GM12878 (cell line): ENCODE data around the gene FLII. TPM values are rescaled to one million over a fixed set of nuclear protein-coding genes. Genes with fewer than 3 reads are reported as not detected.

Source experiments
- ATAC-seq: fragments of 200-7000 bp; cut with Tn5 transposase; 3 replicates; pipeline ENCODE4 v1.9.1; 2020; ENCODE audit warnings: mild to moderate bottlenecking, moderate library complexity
- BruUV-seq: library from RNA; stranded (reverse); fragments of 400-500 nt; replicated peaks from 2 replicates; lab custom pipeline; 2021; lab: Mats Ljungman, UMichigan
- CTCF ChIA-PET: fragments of 300-600 bp; sonication (Branson Sonifier 250); formaldehyde crosslinking; extraction: SDS; loops from one replicate; lab custom pipeline; 2021; ENCODE audit warnings: inconsistent platforms; lab: Yijun Ruan, JAX
- POLR2A ChIA-PET: fragments of 350-600 bp; formaldehyde crosslinking; extraction: SDS; loops from one replicate; lab custom pipeline; 2021; ENCODE audit warnings: inconsistent platforms; lab: Charles Lee
- RAD21 ChIA-PET: fragments of 300-600 bp; sonication (Branson Sonifier 250); formaldehyde crosslinking; loops from one replicate; lab custom pipeline; 2023; ENCODE audit warnings: antibody characterized with exemption; ENCODE audit not compliant: unreplicated experiment; lab: Charles Lee
- SMC1A ChIA-PET: fragments of 300-600 bp; sonication (Branson Sonifier 250); formaldehyde crosslinking; loops from one replicate; lab custom pipeline; 2023; ENCODE audit not compliant: unreplicated experiment, uncharacterized antibody; lab: Charles Lee
- DNase-seq: peaks from one replicate; pipeline ENCODE4 v3.0.0-alpha.2; 2011; ENCODE audit warnings: low read depth, low spot score
- FAIRE-seq: peaks from 3 replicates; lab custom pipeline; 2011; peaks lifted over from hg19 to GRCh38; lab: Jason Lieb, UNC
- H2AFZ ChIP-seq: 2 replicates; pipeline ENCODE4 v1.6.0; 2011; ENCODE audit warnings: low read depth, low read length, control low read depth; ENCODE audit not compliant: control insufficient read depth
- H3K27ac ChIP-seq: 2 replicates; pipeline ENCODE4 v1.5.1; 2011; ENCODE audit warnings: control low read depth; ENCODE audit not compliant: control insufficient read depth, insufficient read depth
- H3K27me3 ChIP-seq, 2 experiments: replicated peaks in 1 of 2; 2 replicates each; pipeline versions ENCODE4 v1.6.0 to v1.6.1; 2011; ENCODE audit warnings: low read length in 1 of 2; ENCODE audit not compliant: control insufficient read depth in 2 of 2, insufficient read depth in 2 of 2
- H3K36me3 ChIP-seq, 2 experiments: 2 replicates each; pipeline ENCODE4 v1.5.1; 2011; ENCODE audit warnings: low read length in 1 of 2; ENCODE audit not compliant: control insufficient read depth in 2 of 2, insufficient read depth in 2 of 2
- H3K4me1 ChIP-seq: 2 replicates; pipeline ENCODE4 v1.6.1; 2011; ENCODE audit warnings: mild to moderate bottlenecking, low read length, moderate library complexity, mixed read lengths; ENCODE audit not compliant: control insufficient read depth, insufficient read depth
- H3K4me2 ChIP-seq: 2 replicates; pipeline ENCODE4 v1.6.0; 2011; ENCODE audit warnings: control low read depth; ENCODE audit not compliant: control insufficient read depth, insufficient read depth
- H3K4me3 ChIP-seq: fragments of 200-600 bp; sonication (generic); 2 replicates; pipeline ENCODE4 v1.5.1; 2016
- H3K79me2 ChIP-seq: 2 replicates; pipeline ENCODE4 v1.6.0; 2011; ENCODE audit warnings: low read length; ENCODE audit not compliant: control insufficient read depth, insufficient read depth
- H3K9ac ChIP-seq: 2 replicates; pipeline ENCODE4 v1.8.0; 2011; ENCODE audit warnings: low read length, control low read depth, mixed read lengths; ENCODE audit not compliant: control insufficient read depth, insufficient read depth
- H3K9me3 ChIP-seq: replicated peaks from 3 replicates; pipeline ENCODE4 v1.5.1; 2011; ENCODE audit warnings: mild to moderate bottlenecking, low read length; ENCODE audit not compliant: control insufficient read depth, insufficient read depth
- H4K20me1 ChIP-seq: 2 replicates; pipeline ENCODE4 v1.6.0; 2011; ENCODE audit not compliant: control insufficient read depth, insufficient read depth
- ATF7 ChIP-seq: fragments of 450-650 bp; IDR thresholded peaks from 2 replicates; pipeline ENCODE4 v1.6.1; 2016; ENCODE audit warnings: low read depth, mild to moderate bottlenecking
- RAD51 ChIP-seq: fragments of 450-650 bp; IDR thresholded peaks from 2 replicates; pipeline ENCODE4 v1.6.1; 2016; ENCODE audit warnings: moderate library complexity, mild to moderate bottlenecking, inconsistent platforms
- RBBP5 ChIP-seq: fragments of 200-600 bp; sonication (generic); conservative IDR thresholded peaks from 2 replicates; pipeline ENCODE4 v1.6.1; 2016
- TCF12 ChIP-seq: IDR thresholded peaks from 2 replicates; pipeline ENCODE4 v1.6.1; 2011; ENCODE audit warnings: low read depth, mild to moderate bottlenecking, low read length
- YBX1 ChIP-seq: fragments of 450-650 bp; IDR thresholded peaks from 2 replicates; pipeline ENCODE4 v1.6.1; 2016; ENCODE audit warnings: antibody characterized with exemption
- WGBS: methylation state at CpG from one replicate; pipeline ENCODE4 v1.1.6; 2016; ENCODE audit warnings: low lambda C conversion rate; ENCODE audit not compliant: insufficient replicate concordance, insufficient coverage; ENCODE audit errors: missing lambda C conversion rate; 5-methylcytosine and 5-hydroxymethylcytosine counted together
- in situ Hi-C: fragments of 300-500 bp; cut with MboI; formaldehyde crosslinking; loops from 9 replicates; pipeline ENCODE4 v1.14.3; 2018; ENCODE audit warnings: mixed read lengths
- intact Hi-C: fragments of 100-400 bp; cut with micrococcal nuclease; formaldehyde crosslinking; loops from one replicate; pipeline ENCODE4 v1.14.2; 2022; ENCODE audit not compliant: unreplicated experiment
- polyA plus RNA-seq, 11 experiments: library from polyadenylated mRNA; depleted of rRNA in 4 of 11; unstranded in 6 of 11; stranded (reverse) in 5 of 11; fragments of >200 nt; fragmentation: Nextera tagmentation in 4 of 11; fragmentation: Illumina TruSeq in 1 of 11; extraction: Ambion mirVana in 4 of 11; extraction: Trizol in 1 of 11; gene quantifications; 1 replicate in 1 of 11; 2 replicates in 10 of 11; pipeline versions ENCODE4 v1.2.1 to v1.2.3, GENCODE V29; 2011 to 2016; ENCODE audit warnings: inconsistent platforms in 2 of 11, missing spikeins in 2 of 11, low read depth in 1 of 11
- total RNA-seq, 4 experiments: library from RNA; depleted of rRNA in 3 of 4; stranded (reverse); fragments of >200 nt in 3 of 4; fragmentation: Illumina TruSeq in 1 of 4; extraction: Trizol in 1 of 4; gene quantifications; 2 replicates each; pipeline versions ENCODE4 v1.2.1 to v1.2.3, GENCODE V29; 2013 to 2021
- TF ChIP-seq, protein P1 (sequence below): fragments of 450-650 bp; IDR thresholded peaks from 2 replicates; pipeline ENCODE4 v1.6.1; 2017; ENCODE audit warnings: mild to moderate bottlenecking, moderate library complexity

FLII gene
- total and polyA plus RNA-seq, 10 of the 15 experiments (the other 5 are each of a cell fraction or from before 2014, with no cell fraction given): 22.2 to 200 (median 121) TPM

DNA sequence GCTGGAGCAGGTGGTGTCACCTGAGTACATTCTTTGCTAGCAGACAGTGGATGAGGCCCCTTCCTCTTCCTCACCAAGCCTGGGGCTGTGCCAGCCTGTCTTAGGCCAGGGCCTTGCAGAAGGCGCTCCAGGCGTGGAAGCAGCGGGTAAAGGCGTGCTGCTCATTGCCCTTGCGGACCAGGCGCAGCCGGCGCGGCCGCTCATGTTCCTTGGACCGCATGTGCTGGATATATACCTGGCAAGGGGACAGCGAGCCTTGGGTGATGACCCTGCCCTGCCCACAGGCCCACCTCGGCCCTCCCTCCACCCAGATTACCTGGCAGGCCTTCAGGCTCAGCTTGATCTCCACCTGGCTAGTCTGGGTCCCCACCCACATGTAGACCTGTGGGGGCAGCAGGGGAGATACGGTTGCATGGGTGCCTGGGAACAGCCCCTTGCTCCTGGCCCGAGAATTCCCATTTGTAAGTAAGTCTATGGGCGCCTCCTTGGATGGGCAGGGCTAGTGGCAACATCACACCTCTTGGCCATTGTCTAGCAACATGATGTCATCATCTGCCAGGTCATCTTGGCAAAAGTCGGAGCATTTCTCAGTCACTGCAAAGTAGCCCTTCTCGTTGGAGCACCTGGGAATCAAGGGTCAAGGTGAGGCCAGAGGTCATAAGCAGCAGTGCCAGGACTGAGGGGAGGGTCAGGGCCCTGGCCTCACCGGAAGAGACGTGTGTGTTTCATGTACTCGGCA, 13.3 kb downstream of the FLII start:
- in situ Hi-C loops: no loop called here
- POLR2A ChIA-PET: no interaction called here
- RAD21 ChIA-PET: no interaction called here
- no peak overlapping the region for H3K4me3 ChIP-seq
- TF ChIP-seq YBX1 (no peak), ATF7 (no peak), RBBP5 (no peak), TCF12 (no peak), RAD51 (no peak)
- TF ChIP-seq, protein P1, sequence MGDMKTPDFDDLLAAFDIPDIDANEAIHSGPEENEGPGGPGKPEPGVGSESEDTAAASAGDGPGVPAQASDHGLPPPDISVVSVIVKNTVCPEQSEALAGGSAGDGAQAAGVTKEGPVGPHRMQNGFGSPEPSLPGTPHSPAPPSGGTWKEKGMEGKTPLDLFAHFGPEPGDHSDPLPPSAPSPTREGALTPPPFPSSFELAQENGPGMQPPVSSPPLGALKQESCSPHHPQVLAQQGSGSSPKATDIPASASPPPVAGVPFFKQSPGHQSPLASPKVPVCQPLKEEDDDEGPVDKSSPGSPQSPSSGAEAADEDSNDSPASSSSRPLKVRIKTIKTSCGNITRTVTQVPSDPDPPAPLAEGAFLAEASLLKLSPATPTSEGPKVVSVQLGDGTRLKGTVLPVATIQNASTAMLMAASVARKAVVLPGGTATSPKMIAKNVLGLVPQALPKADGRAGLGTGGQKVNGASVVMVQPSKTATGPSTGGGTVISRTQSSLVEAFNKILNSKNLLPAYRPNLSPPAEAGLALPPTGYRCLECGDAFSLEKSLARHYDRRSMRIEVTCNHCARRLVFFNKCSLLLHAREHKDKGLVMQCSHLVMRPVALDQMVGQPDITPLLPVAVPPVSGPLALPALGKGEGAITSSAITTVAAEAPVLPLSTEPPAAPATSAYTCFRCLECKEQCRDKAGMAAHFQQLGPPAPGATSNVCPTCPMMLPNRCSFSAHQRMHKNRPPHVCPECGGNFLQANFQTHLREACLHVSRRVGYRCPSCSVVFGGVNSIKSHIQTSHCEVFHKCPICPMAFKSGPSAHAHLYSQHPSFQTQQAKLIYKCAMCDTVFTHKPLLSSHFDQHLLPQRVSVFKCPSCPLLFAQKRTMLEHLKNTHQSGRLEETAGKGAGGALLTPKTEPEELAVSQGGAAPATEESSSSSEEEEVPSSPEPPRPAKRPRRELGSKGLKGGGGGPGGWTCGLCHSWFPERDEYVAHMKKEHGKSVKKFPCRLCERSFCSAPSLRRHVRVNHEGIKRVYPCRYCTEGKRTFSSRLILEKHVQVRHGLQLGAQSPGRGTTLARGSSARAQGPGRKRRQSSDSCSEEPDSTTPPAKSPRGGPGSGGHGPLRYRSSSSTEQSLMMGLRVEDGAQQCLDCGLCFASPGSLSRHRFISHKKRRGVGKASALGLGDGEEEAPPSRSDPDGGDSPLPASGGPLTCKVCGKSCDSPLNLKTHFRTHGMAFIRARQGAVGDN: no peak
- TF ChIP-seq, all 136 proteins: peak for 0
- intact Hi-C loops: no loop called here
- no peaks in the 10 kb centered on the region for H3K4me1 ChIP-seq
- SMC1A ChIA-PET: no interaction called here
- no peak for DNase-seq
- H4K20me1 ChIP-seq: no peaks in the 10 kb centered on the region
- peaks cover 3 to 18% of the 10 kb centered on the region in 2 experiments; a peak in 3 of 4 replicates for H3K36me3 ChIP-seq
- CTCF ChIA-PET: no interaction called here
- H3K79me2 ChIP-seq: no peaks in the 10 kb centered on the region
- no peak for FAIRE-seq
- no peak for ATAC-seq
- no peaks in the 10 kb centered on the region for H3K9me3 ChIP-seq
- H2AFZ ChIP-seq: no peak overlapping the region
- BruUV-seq: TSS peak; percentile 81
- 92% methylated on average over 21 of the region's 21 CpGs for WGBS
- H3K9ac ChIP-seq: no peak overlapping the region
- no peak overlapping the region for H3K4me2 ChIP-seq
- H3K27ac ChIP-seq: no peak overlapping the region
- H3K27me3 ChIP-seq: no peaks in the 10 kb centered on the region
